H1 (cell line): ENCODE measurements around the gene RREB1. TPM values are rescaled to one million over a fixed set of nuclear protein-coding genes. Genes with fewer than 3 reads are reported as not detected.

Experiments
- CTCF ChIA-PET: fragments of 300-600 bp; sonication (Branson Sonifier 250); formaldehyde crosslinking; loops from one replicate; lab custom pipeline; 2021; ENCODE audit not compliant: partially characterized antibody; lab: Charles Lee
- POLR2A ChIA-PET: fragments of 300-600 bp; sonication (Branson Sonifier 250); formaldehyde crosslinking; loops from one replicate; lab custom pipeline; 2021; ENCODE audit warnings: inconsistent platforms; ENCODE audit not compliant: partially characterized antibody; lab: Charles Lee
- DNase-seq, 2 experiments: peaks; one replicate each; pipeline versions ENCODE4 v3.0.0 to v3.0.0-alpha.2; 2010 to 2022; ENCODE audit warnings: low spot score in 2 of 2, low read depth in 1 of 2, mixed read lengths in 1 of 2
- FAIRE-seq: peaks from 2 replicates; lab custom pipeline; 2011; peaks lifted over from hg19 to GRCh38; lab: Jason Lieb, UNC
- H2AFZ ChIP-seq: 2 replicates; pipeline ENCODE4 v1.8.1; 2012; ENCODE audit warnings: low read length, inconsistent platforms
- H2AK5ac ChIP-seq: 2 replicates; pipeline ENCODE4 v1.6.1; 2013; ENCODE audit warnings: low read depth, low read length
- H2BK120ac ChIP-seq: replicated peaks from 2 replicates; pipeline ENCODE3; 2013; ENCODE audit warnings: low read depth, low read length, inconsistent platforms
- H2BK12ac ChIP-seq: 2 replicates; pipeline ENCODE4 v1.6.1; 2013; ENCODE audit warnings: low read depth, low read length
- H2BK15ac ChIP-seq: 2 replicates; pipeline ENCODE4 v1.6.1; 2013; ENCODE audit warnings: low read length
- H2BK20ac ChIP-seq: 2 replicates; pipeline ENCODE4 v1.6.1; 2013; ENCODE audit warnings: low read length
- H2BK5ac ChIP-seq: 2 replicates; pipeline ENCODE4 v1.6.1; 2013; ENCODE audit warnings: low read depth, low read length
- H3K14ac ChIP-seq: 2 replicates; pipeline ENCODE4 v1.6.1; 2013; ENCODE audit warnings: inconsistent platforms; ENCODE audit not compliant: insufficient read length
- H3K18ac ChIP-seq: 2 replicates; pipeline ENCODE4 v1.6.1; 2013; ENCODE audit warnings: low read length; ENCODE audit errors: extremely low read depth
- H3K23ac ChIP-seq: 2 replicates; pipeline ENCODE4 v1.6.1; 2013; ENCODE audit warnings: inconsistent platforms; ENCODE audit not compliant: insufficient read length
- H3K23me2 ChIP-seq: 2 replicates; pipeline ENCODE4 v1.6.1; 2013; ENCODE audit warnings: low read depth, low read length
- H3K27ac ChIP-seq: 2 replicates; pipeline ENCODE4 v1.6.1; 2011; ENCODE audit warnings: low read depth, low read length, inconsistent platforms
- H3K27me3 ChIP-seq, 4 experiments: replicated peaks in 1 of 4; 1 replicate in 1 of 4; 2 replicates in 3 of 4; pipeline versions ENCODE4 v1.6.1 to v1.8.1; 2011 to 2013; ENCODE audit warnings: low read length in 3 of 4, mild to moderate bottlenecking in 3 of 4, inconsistent platforms in 2 of 4, mixed read lengths in 2 of 4, moderate library complexity in 1 of 4; ENCODE audit not compliant: control insufficient read depth in 3 of 4, insufficient read depth in 3 of 4; ENCODE audit errors: extremely low read depth in 1 of 4
- H3K36me3 ChIP-seq, 4 experiments: 2 replicates each; pipeline versions ENCODE4 v1.6.1 to v1.8.1; 2011 to 2013; ENCODE audit warnings: mild to moderate bottlenecking in 4 of 4, low read length in 3 of 4, moderate library complexity in 2 of 4, control low read depth in 1 of 4, inconsistent platforms in 1 of 4; ENCODE audit not compliant: insufficient read depth in 4 of 4, control insufficient read depth in 2 of 4
- H3K4ac ChIP-seq: replicated peaks from 2 replicates; pipeline ENCODE3; 2013; ENCODE audit warnings: low read length, low read depth, mixed read lengths, inconsistent platforms; ENCODE audit not compliant: insufficient read length
- H3K4me1 ChIP-seq, 4 experiments: replicated peaks in 1 of 4; 1 replicate in 1 of 4; 2 replicates in 3 of 4; pipeline versions ENCODE4 v1.6.1 to v1.8.1; 2011 to 2013; ENCODE audit warnings: low read length in 3 of 4, inconsistent platforms in 2 of 4, mixed read lengths in 1 of 4; ENCODE audit not compliant: insufficient read depth in 4 of 4, control insufficient read depth in 3 of 4
- H3K4me2 ChIP-seq, 2 experiments: 2 replicates each; pipeline versions ENCODE4 v1.6.1 to v1.8.1; 2011 to 2013; ENCODE audit warnings: low read depth in 2 of 2, low read length in 2 of 2, control low read depth in 1 of 2, inconsistent platforms in 1 of 2, mild to moderate bottlenecking in 1 of 2; ENCODE audit not compliant: insufficient read depth in 1 of 2
- H3K4me3 ChIP-seq, 4 experiments: fragments of 200-600, 300-600 bp in 1 of 4; sonication (generic), shearing (Covaris generic), sonication (Bioruptor Twin) in 1 of 4; 2 replicates each; pipeline versions ENCODE4 v1.5.1 to v1.8.1; 2011 to 2016; ENCODE audit warnings: low read length in 4 of 4, low read depth in 3 of 4, control low read depth in 2 of 4, inconsistent platforms in 2 of 4, mild to moderate bottlenecking in 2 of 4, mixed read lengths in 1 of 4, moderate library complexity in 1 of 4; ENCODE audit not compliant: insufficient read depth in 2 of 4; ENCODE audit errors: extremely low read depth in 1 of 4
- H3K56ac ChIP-seq: replicated peaks from 2 replicates; pipeline ENCODE3; 2013; ENCODE audit warnings: low read depth, mild to moderate bottlenecking, mixed read lengths, low read length, inconsistent platforms; ENCODE audit not compliant: insufficient read length
- H3K79me1 ChIP-seq: 2 replicates; pipeline ENCODE4 v1.6.1; 2013; ENCODE audit warnings: low read depth, low read length, control low read depth
- H3K79me2 ChIP-seq, 2 experiments: 2 replicates each; pipeline versions ENCODE4 v1.6.1 to v1.8.1; 2012 to 2013; ENCODE audit warnings: low read length in 2 of 2, mild to moderate bottlenecking in 2 of 2, inconsistent platforms in 1 of 2; ENCODE audit not compliant: insufficient read depth in 2 of 2, control insufficient read depth in 1 of 2
- H3K9ac ChIP-seq, 4 experiments: replicated peaks in 1 of 4; 1 replicate in 1 of 4; 2 replicates in 3 of 4; pipeline versions ENCODE4 v1.6.1 to v1.8.1; 2011 to 2013; ENCODE audit warnings: low read depth in 3 of 4, low read length in 3 of 4, control low read depth in 2 of 4, mild to moderate bottlenecking in 2 of 4, moderate library complexity in 2 of 4, inconsistent platforms in 1 of 4; ENCODE audit errors: extremely low read depth in 1 of 4
- H3K9me3 ChIP-seq, 2 experiments: 2 replicates each; pipeline versions ENCODE4 v1.6.1 to v1.8.1; 2012 to 2013; ENCODE audit warnings: mild to moderate bottlenecking in 2 of 2, moderate library complexity in 2 of 2, control low read depth in 1 of 2, inconsistent platforms in 1 of 2, low read depth in 1 of 2, low read length in 1 of 2, mixed read lengths in 1 of 2; ENCODE audit not compliant: insufficient read depth in 2 of 2
- H4K20me1 ChIP-seq, 2 experiments: replicated peaks in 1 of 2; 2 replicates each; pipeline versions ENCODE3 to v1.8.1; 2011 to 2013; ENCODE audit warnings: inconsistent platforms in 2 of 2, low read length in 2 of 2, mild to moderate bottlenecking in 1 of 2; ENCODE audit not compliant: insufficient read depth in 2 of 2, control insufficient read depth in 1 of 2
- H4K5ac ChIP-seq: 2 replicates; pipeline ENCODE4 v1.6.1; 2013; ENCODE audit warnings: low read length, low read depth, mixed read lengths, inconsistent platforms; ENCODE audit not compliant: insufficient read length
- H4K8ac ChIP-seq: 2 replicates; pipeline ENCODE4 v1.8.0; 2013; ENCODE audit warnings: mild to moderate bottlenecking, moderate library complexity, low read length, inconsistent platforms; ENCODE audit not compliant: insufficient read depth; ENCODE audit errors: extremely low read depth
- H4K91ac ChIP-seq: replicated peaks from 2 replicates; pipeline ENCODE3; 2013; ENCODE audit warnings: low read length, mixed read lengths, inconsistent platforms; ENCODE audit not compliant: insufficient read length
- BCL11A ChIP-seq, 2 experiments: IDR thresholded peaks; one replicate each; pipeline ENCODE4 v1.6.1; 2011; ENCODE audit warnings: low read depth in 2 of 2, low read length in 2 of 2, mild to moderate bottlenecking in 2 of 2
- CEBPB ChIP-seq: IDR thresholded peaks from 2 replicates; pipeline ENCODE4 v1.6.1; 2012; ENCODE audit warnings: low read depth, low read length
- EZH2 ChIP-seq: fragments of 200-600 bp; sonication (generic); IDR thresholded peaks from 2 replicates; pipeline ENCODE4 v1.7.1; 2012; ENCODE audit warnings: low read depth, mild to moderate bottlenecking, moderate library complexity, low read length, inconsistent platforms; ENCODE audit not compliant: severe bottlenecking
- GABPA ChIP-seq: IDR thresholded peaks from 2 replicates; pipeline ENCODE4 v1.6.1; 2011; ENCODE audit warnings: mild to moderate bottlenecking, low read length, moderate library complexity, borderline replicate concordance; ENCODE audit not compliant: insufficient read depth
- JUND ChIP-seq: IDR thresholded peaks from 2 replicates; pipeline ENCODE4 v1.6.1; 2011; ENCODE audit warnings: mild to moderate bottlenecking, improper control_type of control experiment, low read length
- KDM4A ChIP-seq: IDR thresholded peaks from one replicate; pipeline ENCODE4 v1.7.1; 2012; ENCODE audit warnings: low read depth, mild to moderate bottlenecking, moderate library complexity, low read length, inconsistent platforms; ENCODE audit not compliant: severe bottlenecking
- SIX5 ChIP-seq: IDR thresholded peaks from 2 replicates; pipeline ENCODE4 v1.6.1; 2011; ENCODE audit warnings: mild to moderate bottlenecking, low read depth, low read length
- SP4 ChIP-seq: IDR thresholded peaks from 2 replicates; pipeline ENCODE4 v1.6.1; 2012; ENCODE audit warnings: low read length, inconsistent platforms
- SUZ12 ChIP-seq: fragments of 200-600 bp; sonication (generic); IDR thresholded peaks from 2 replicates; pipeline ENCODE4 v1.6.1; 2012; ENCODE audit warnings: mild to moderate bottlenecking, inconsistent platforms, low read length, moderate library complexity, mixed read lengths
- WGBS, 2 experiments: shearing (Covaris generic) in 1 of 2; methylation state at CpG; one replicate each; pipeline versions ENCODE4 v1.1.6 to v1.1.7; 2013 to 2015; ENCODE audit warnings: low lambda C conversion rate in 2 of 2, mixed read lengths in 2 of 2, inconsistent platforms in 1 of 2, low coverage in 1 of 2, missing lambda C conversion rate in 1 of 2; ENCODE audit not compliant: insufficient replicate concordance in 2 of 2, insufficient coverage in 1 of 2, insufficient read length in 1 of 2; ENCODE audit errors: extremely low coverage in 1 of 2, missing lambda C conversion rate in 1 of 2; 5-methylcytosine and 5-hydroxymethylcytosine counted together
- polyA plus RNA-seq, 7 experiments: library from polyadenylated mRNA; depleted of rRNA in 3 of 7; stranded (reverse) in 5 of 7; unstranded in 2 of 7; fragments of >200 nt in 5 of 7; fragments of 200-250 nt in 2 of 7; gene quantifications; 1 replicate in 5 of 7; 2 replicates in 1 of 7; 4 replicates in 1 of 7; pipeline versions ENCODE4 v1.2.1 to v1.2.3, GENCODE V29; 2011 to 2013; ENCODE audit warnings: missing spikeins in 2 of 7, mixed read lengths in 2 of 7
- total RNA-seq: library from RNA; stranded (reverse); fragmentation: NEBNext Ultra II Directional; extraction: Animal tissue kit (Norgen Biotek cat#: 25700); gene quantifications from 2 replicates; pipeline ENCODE4 v1.2.1, GENCODE V29; 2021

RREB1 gene
- total and polyA plus RNA-seq, 2 of the 8 experiments (the other 6 are each of a cell fraction or from before 2014, with no cell fraction given), result 3.9 to 34.7 TPM

GRCh38 chr6:7170117-7170732 lies 62.5 kb downstream of the RREB1 start:
- DNase-seq (no peak), FAIRE-seq (no peak)
- 0 out of 2 replicates have a peak overlapping the region, but pooled peaks have one; percentile 16 for H2BK5ac ChIP-seq
- H3K18ac ChIP-seq, result no peak overlapping the region
- H3K27me3 ChIP-seq, result no peaks in the 10 kb centered on the region
- no peak overlapping the region for H2AK5ac ChIP-seq
- no peak overlapping the region for H3K4me2 ChIP-seq
- no peak overlapping the region for H3K14ac ChIP-seq
- 0 out of 2 replicates have a peak overlapping the region, but pooled peaks have one; percentile 0 for H4K8ac ChIP-seq
- H3K9ac ChIP-seq, result no peak overlapping the region
- H3K4me1 ChIP-seq, result peaks cover 0 to 27% (median 25%) of the 10 kb centered on the region in 4 experiments; a peak in 6 of 7 replicates
- H3K56ac ChIP-seq, result no peak overlapping the region
- ChIA-PET POLR2A (interaction anchor here (1.0 to 1.6 kb wide), 3 partner anchors 8 to 60 kb away, joined by 3 to 6 read pairs (median 3); no protein-coding TSS in a partner anchor), CTCF (interaction anchor here (0.6 to 1.3 kb wide), 4 partner anchors 12 to 68 kb away, joined by 3 to 5 read pairs (median 3); no protein-coding TSS in a partner anchor)
- H2BK15ac ChIP-seq, result peak overlapping the region; percentile 29; the same call in 1 of the 2 replicates
- H2BK20ac ChIP-seq, result no peak overlapping the region
- H2BK120ac ChIP-seq, result no peak overlapping the region
- 93% methylated on average over 6 of the region's 6 CpGs; no CpG with 5 or more reads in 1 of the 2 experiments for WGBS, 2 experiments
- no peak overlapping the region for H2AFZ ChIP-seq
- no peak overlapping the region for H4K91ac ChIP-seq
- H3K9me3 ChIP-seq, result no peaks in the 10 kb centered on the region
- peaks cover 0 to 72% of the 10 kb centered on the region in 2 experiments; a peak in 2 of 4 replicates for H3K79me2 ChIP-seq
- no peak overlapping the region for H2BK12ac ChIP-seq
- no peak overlapping the region for H3K23ac ChIP-seq
- no peaks in the 10 kb centered on the region; the same call in 1 of the 2 replicates for H3K23me2 ChIP-seq
- H3K4ac ChIP-seq, result no peak overlapping the region
- H4K20me1 ChIP-seq, result peaks cover 2 to 6% of the 10 kb centered on the region in 2 experiments
- H3K27ac ChIP-seq, result no peak overlapping the region
- no peak overlapping the region for H3K4me3 ChIP-seq
- no peak overlapping the region for H4K5ac ChIP-seq
- no peaks in the 10 kb centered on the region; a peak in 1 of 8 replicates for H3K36me3 ChIP-seq
- peaks cover 24% of the 10 kb centered on the region for H3K79me1 ChIP-seq
- TF ChIP-seq SP4, result no peak
- no peak for TF ChIP-seq CEBPB
- TF ChIP-seq SIX5, result no peak
- no peak for TF ChIP-seq BCL11A (IDR thresholded peaks at IDR 0.05; ENCODE audit: low read depth in 2 of 2, low read length in 2 of 2)
- TF ChIP-seq KDM4A, result no peak
- no peak for TF ChIP-seq SUZ12
- no peak for TF ChIP-seq EZH2
- TF ChIP-seq GABPA, result no peak
- TF ChIP-seq JUND, result no peak
